HepG2 (cell line): ENCODE results near the gene CA9. TPM values are rescaled to one million over a fixed set of nuclear protein-coding genes. Genes with fewer than 3 reads are reported as not detected.

ENCODE experiments used
- ATAC-seq: fragments of 200-7000 bp; cut with Tn5 transposase; 3 replicates; pipeline ENCODE4 v1.9.1; 2020; ENCODE audit warnings: mild to moderate bottlenecking, moderate library complexity
- BruUV-seq: library from RNA; stranded (reverse); fragments of 400-500 nt; replicated peaks from 2 replicates; lab custom pipeline; 2021; lab: Mats Ljungman, UMichigan
- CTCF ChIA-PET: fragments of 300-600 bp; formaldehyde crosslinking; extraction: SDS; loops from one replicate; lab custom pipeline; 2021; ENCODE audit warnings: low total read pairs, inconsistent platforms, low intra/inter-chr PET ratio; lab: Yijun Ruan, JAX
- POLR2A ChIA-PET: fragments of 350-600 bp; sonication (Branson Sonifier 250); formaldehyde crosslinking; loops from one replicate; lab custom pipeline; 2020; ENCODE audit warnings: antibody characterized with exemption, inconsistent platforms; lab: Yijun Ruan, JAX
- DNase-seq: peaks from one replicate; pipeline ENCODE4 v3.0.0-alpha.2; 2015; ENCODE audit warnings: low spot score
- FAIRE-seq: peaks from 3 replicates; lab custom pipeline; 2011; peaks lifted over from hg19 to GRCh38; lab: Jason Lieb, UNC
- H2AFZ ChIP-seq: one replicate; pipeline ENCODE4 v1.6.1; 2011; ENCODE audit warnings: low read length, inconsistent platforms
- H3K27ac ChIP-seq: fragments of 300-600 bp; 3 replicates; pipeline ENCODE4 v1.8.0; 2011; ENCODE audit warnings: mixed run types, mild to moderate bottlenecking, mixed read lengths, low read length, inconsistent platforms; ENCODE audit not compliant: insufficient read depth; ENCODE audit errors: extremely low read length
- H3K27me3 ChIP-seq, 2 experiments: fragments of 200-600 bp in 1 of 2; 2 replicates in 1 of 2; 3 replicates in 1 of 2; pipeline versions ENCODE4 v1.6.0 to v1.8.0; 2011; ENCODE audit warnings: low read length in 2 of 2, mild to moderate bottlenecking in 2 of 2, moderate library complexity in 2 of 2, inconsistent platforms in 1 of 2; ENCODE audit not compliant: insufficient read depth in 2 of 2, control insufficient read depth in 1 of 2
- H3K36me3 ChIP-seq, 2 experiments: fragments of 200-600 bp in 1 of 2; replicated peaks in 1 of 2; 2 replicates in 1 of 2; 3 replicates in 1 of 2; pipeline versions ENCODE4 v1.5.1 to v1.8.0; 2011; ENCODE audit warnings: low read length in 2 of 2, inconsistent platforms in 1 of 2; ENCODE audit not compliant: insufficient read depth in 2 of 2, control insufficient read depth in 1 of 2
- H3K4me1 ChIP-seq: 2 replicates; pipeline ENCODE4 v1.5.1; 2012; ENCODE audit warnings: low read length, inconsistent platforms; ENCODE audit not compliant: insufficient read depth
- H3K4me2 ChIP-seq: 2 replicates; pipeline ENCODE4 v1.6.0; 2011; ENCODE audit warnings: low read depth, low read length, inconsistent platforms
- H3K4me3 ChIP-seq, 3 experiments: fragments of 200-600 bp in 1 of 3; sonication (generic), shearing (Covaris generic) in 1 of 3; replicated peaks in 1 of 3; 2 replicates each; pipeline ENCODE4 v1.5.1; 2011 to 2016; ENCODE audit warnings: low read length in 3 of 3, inconsistent platforms in 2 of 3, low read depth in 2 of 3, mild to moderate bottlenecking in 2 of 3, control low read depth in 1 of 3, mixed read lengths in 1 of 3; ENCODE audit not compliant: insufficient read depth in 1 of 3
- H3K79me2 ChIP-seq: one replicate; pipeline ENCODE4 v1.6.1; 2011; ENCODE audit warnings: low read length, inconsistent platforms; ENCODE audit not compliant: insufficient read depth
- H3K9ac ChIP-seq: 2 replicates; pipeline ENCODE4 v1.6.0; 2011; ENCODE audit warnings: mild to moderate bottlenecking, low read depth, low read length, inconsistent platforms; ENCODE audit not compliant: insufficient read depth
- H3K9me3 ChIP-seq: 2 replicates; pipeline ENCODE4 v1.5.1; 2012; ENCODE audit warnings: mild to moderate bottlenecking, low read length
- H4K20me1 ChIP-seq: 2 replicates; pipeline ENCODE4 v1.6.0; 2011; ENCODE audit warnings: inconsistent platforms, mild to moderate bottlenecking, low read length, moderate library complexity; ENCODE audit not compliant: insufficient read depth
- CBX5 ChIP-seq: sonication (generic); formaldehyde crosslinking; IDR thresholded peaks from 2 replicates; pipeline ENCODE4 v1.4.0; 2020; ENCODE audit warnings: missing genetic modification reagents, borderline replicate concordance
- DMAP1 ChIP-seq: IDR thresholded peaks from 2 replicates; pipeline ENCODE4 v1.6.1; 2016
- HMG20A ChIP-seq: IDR thresholded peaks from 2 replicates; pipeline ENCODE4 v1.6.1; 2016; ENCODE audit warnings: borderline replicate concordance
- HOXD1 ChIP-seq: sonication (generic); formaldehyde crosslinking; IDR thresholded peaks from 2 replicates; pipeline ENCODE4 v1.5.0; 2020; ENCODE audit warnings: missing genetic modification reagents
- KDM6A ChIP-seq: IDR thresholded peaks from 2 replicates; pipeline ENCODE4 v1.6.1; 2016; ENCODE audit warnings: low read depth
- NCOA2 ChIP-seq: sonication (generic); formaldehyde crosslinking; IDR thresholded peaks from 2 replicates; pipeline ENCODE4 v1.8.0; 2022; ENCODE audit warnings: inconsistent platforms
- POLR2G ChIP-seq: fragments of 200-400 bp; formaldehyde crosslinking; IDR thresholded peaks from 2 replicates; pipeline ENCODE4 v1.6.1; 2018; ENCODE audit warnings: mild to moderate bottlenecking, low read depth, low read length, moderate library complexity
- SUZ12 ChIP-seq: fragments of 150-350 bp; IDR thresholded peaks from 2 replicates; pipeline ENCODE4 v1.6.1; 2014; ENCODE audit warnings: low read depth, low read length
- ZFX ChIP-seq: sonication (generic); formaldehyde crosslinking; IDR thresholded peaks from 2 replicates; pipeline ENCODE4 v1.4.0; 2020; ENCODE audit warnings: mild to moderate bottlenecking, low read depth, missing genetic modification reagents, moderate library complexity
- ZNF232 ChIP-seq: sonication (generic); formaldehyde crosslinking; IDR thresholded peaks from 2 replicates; pipeline ENCODE4 v1.4.0; 2020; ENCODE audit warnings: missing genetic modification reagents, borderline replicate concordance
- ZNF441 ChIP-seq: sonication (generic); formaldehyde crosslinking; IDR thresholded peaks from 2 replicates; pipeline ENCODE4 v1.7.0; 2021; ENCODE audit warnings: missing genetic modification reagents, borderline replicate concordance
- ZNF749 ChIP-seq: sonication (generic); formaldehyde crosslinking; IDR thresholded peaks from 2 replicates; pipeline ENCODE4 v1.8.0; 2022; ENCODE audit warnings: mild to moderate bottlenecking, missing genetic modification reagents, moderate library complexity, borderline replicate concordance
- ZNF83 ChIP-seq: sonication (generic); formaldehyde crosslinking; IDR thresholded peaks from 2 replicates; pipeline ENCODE4 v1.4.0; 2020; ENCODE audit warnings: missing genetic modification reagents, mild to moderate bottlenecking, borderline replicate concordance
- in situ Hi-C: cut with HindIII; loops from 2 replicates; pipeline ENCODE4 v1.10.0; 2017; ENCODE audit warnings: low pct_unique_long_range_greater_than_20kb; ENCODE audit not compliant: extremely low pct_ligation_motif_present
- intact Hi-C: fragments of 100-400 bp; cut with micrococcal nuclease; formaldehyde crosslinking; loops from one replicate; pipeline ENCODE4 v1.10.0; 2022; ENCODE audit not compliant: unreplicated experiment
- polyA plus RNA-seq, 8 experiments: library from polyadenylated mRNA; depleted of rRNA in 3 of 8; stranded (reverse) in 7 of 8; unstranded in 1 of 8; fragments of >200 nt; fragmentation: Illumina TruSeq in 4 of 8; extraction: Trizol in 4 of 8; gene quantifications; 2 replicates each; pipeline versions ENCODE4 v1.2.1 to v1.2.3, GENCODE V29; 2011 to 2016; ENCODE audit warnings: low read depth in 4 of 8, missing spikeins in 1 of 8, mixed read lengths in 1 of 8; ENCODE audit not compliant: insufficient read depth in 1 of 8
- total RNA-seq, 5 experiments: library from RNA; depleted of rRNA; stranded (reverse); fragments of >200 nt; fragmentation: Illumina TruSeq; extraction: Trizol; gene quantifications; 2 replicates each; pipeline ENCODE4 v1.2.3, GENCODE V29; 2016; ENCODE audit warnings: low read depth in 1 of 5
- TF ChIP-seq, protein P1 (sequence below): IDR thresholded peaks from 2 replicates; pipeline ENCODE4 v1.6.1; 2016
- TF ChIP-seq, protein P2 (sequence below): sonication (generic); formaldehyde crosslinking; IDR thresholded peaks from 2 replicates; pipeline ENCODE4 v1.4.0; 2020; ENCODE audit warnings: missing genetic modification reagents, borderline replicate concordance
- TF ChIP-seq, protein P3 (sequence below): sonication (generic); formaldehyde crosslinking; IDR thresholded peaks from 2 replicates; pipeline ENCODE4 v1.4.0; 2020; ENCODE audit warnings: missing genetic modification reagents, borderline replicate concordance

The CA9 gene
- total and polyA plus RNA-seq, 2 of the 13 experiments (the other 11 are each of a cell fraction or from before 2014, with no cell fraction given) = 0.13 to 152 TPM

DNA sequence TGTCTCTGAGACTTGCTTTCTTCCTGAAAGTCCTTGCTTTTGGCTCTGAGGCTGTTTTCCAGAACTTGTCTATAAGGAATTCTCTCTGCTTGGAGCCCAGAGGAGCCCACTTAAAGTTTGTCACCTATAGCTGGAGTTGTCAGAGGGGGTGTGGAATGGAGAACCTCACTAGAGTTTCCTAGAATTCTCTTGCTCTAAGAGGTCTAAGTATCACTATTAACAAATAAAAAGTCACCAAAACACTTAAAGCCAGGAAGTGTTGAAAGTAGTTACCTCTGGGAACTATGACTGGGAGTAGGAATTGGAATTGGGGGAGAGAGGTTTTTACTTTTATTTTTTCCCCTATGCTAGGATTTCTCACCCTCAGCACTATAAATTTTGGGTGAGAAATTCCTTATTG, 38.0 kb upstream of the CA9 start:
- H3K79me2 ChIP-seq = no peaks in the 10 kb centered on the region
- ATAC-seq (no peak), FAIRE-seq (no peak), DNase-seq (no peak)
- no peak overlapping the region for H3K9ac ChIP-seq
- H3K36me3 ChIP-seq = no peaks in the 10 kb centered on the region
- H2AFZ ChIP-seq = no peak overlapping the region
- intact Hi-C loops (no loop called here), in situ Hi-C loops (no loop called here)
- ChIA-PET CTCF (no interaction called here), POLR2A (no interaction called here)
- no peaks in the 10 kb centered on the region; a peak in 1 of 5 replicates for H3K27me3 ChIP-seq
- no peak overlapping the region for H3K4me2 ChIP-seq
- H3K27ac ChIP-seq = no peak overlapping the region
- H4K20me1 ChIP-seq = no peaks in the 10 kb centered on the region
- peaks cover 7% of the 10 kb centered on the region; the same call in 1 of the 2 replicates for H3K4me1 ChIP-seq
- H3K4me3 ChIP-seq = no peak overlapping the region
- no TSS peak for BruUV-seq
- H3K9me3 ChIP-seq = no peaks in the 10 kb centered on the region
- TF ChIP-seq, protein P1, sequence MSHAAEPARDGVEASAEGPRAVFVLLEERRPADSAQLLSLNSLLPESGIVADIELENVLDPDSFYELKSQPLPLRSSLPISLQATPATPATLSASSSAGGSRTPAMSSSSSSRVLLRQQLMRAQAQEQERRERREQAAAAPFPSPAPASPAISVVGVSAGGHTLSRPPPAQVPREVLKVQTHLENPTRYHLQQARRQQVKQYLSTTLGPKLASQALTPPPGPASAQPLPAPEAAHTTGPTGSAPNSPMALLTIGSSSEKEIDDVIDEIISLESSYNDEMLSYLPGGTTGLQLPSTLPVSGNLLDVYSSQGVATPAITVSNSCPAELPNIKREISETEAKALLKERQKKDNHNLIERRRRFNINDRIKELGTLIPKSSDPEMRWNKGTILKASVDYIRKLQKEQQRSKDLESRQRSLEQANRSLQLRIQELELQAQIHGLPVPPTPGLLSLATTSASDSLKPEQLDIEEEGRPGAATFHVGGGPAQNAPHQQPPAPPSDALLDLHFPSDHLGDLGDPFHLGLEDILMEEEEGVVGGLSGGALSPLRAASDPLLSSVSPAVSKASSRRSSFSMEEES (CRISPR knock-in tag) = no peak
- TF ChIP-seq NCOA2 (CRISPR knock-in tag) (no peak), DMAP1 (CRISPR knock-in tag) (no peak), HMG20A (CRISPR knock-in tag) (no peak), SUZ12 (no peak), ZNF441 (CRISPR knock-in tag) (no peak), HOXD1 (CRISPR knock-in tag) (no peak), ZNF232 (no peak), ZNF83 (no peak), ZFX (CRISPR knock-in tag) (no peak), KDM6A (CRISPR knock-in tag) (no peak), POLR2G (no peak), CBX5 (CRISPR knock-in tag) (no peak), ZNF749 (CRISPR knock-in tag) (no peak)
- TF ChIP-seq, protein P2, sequence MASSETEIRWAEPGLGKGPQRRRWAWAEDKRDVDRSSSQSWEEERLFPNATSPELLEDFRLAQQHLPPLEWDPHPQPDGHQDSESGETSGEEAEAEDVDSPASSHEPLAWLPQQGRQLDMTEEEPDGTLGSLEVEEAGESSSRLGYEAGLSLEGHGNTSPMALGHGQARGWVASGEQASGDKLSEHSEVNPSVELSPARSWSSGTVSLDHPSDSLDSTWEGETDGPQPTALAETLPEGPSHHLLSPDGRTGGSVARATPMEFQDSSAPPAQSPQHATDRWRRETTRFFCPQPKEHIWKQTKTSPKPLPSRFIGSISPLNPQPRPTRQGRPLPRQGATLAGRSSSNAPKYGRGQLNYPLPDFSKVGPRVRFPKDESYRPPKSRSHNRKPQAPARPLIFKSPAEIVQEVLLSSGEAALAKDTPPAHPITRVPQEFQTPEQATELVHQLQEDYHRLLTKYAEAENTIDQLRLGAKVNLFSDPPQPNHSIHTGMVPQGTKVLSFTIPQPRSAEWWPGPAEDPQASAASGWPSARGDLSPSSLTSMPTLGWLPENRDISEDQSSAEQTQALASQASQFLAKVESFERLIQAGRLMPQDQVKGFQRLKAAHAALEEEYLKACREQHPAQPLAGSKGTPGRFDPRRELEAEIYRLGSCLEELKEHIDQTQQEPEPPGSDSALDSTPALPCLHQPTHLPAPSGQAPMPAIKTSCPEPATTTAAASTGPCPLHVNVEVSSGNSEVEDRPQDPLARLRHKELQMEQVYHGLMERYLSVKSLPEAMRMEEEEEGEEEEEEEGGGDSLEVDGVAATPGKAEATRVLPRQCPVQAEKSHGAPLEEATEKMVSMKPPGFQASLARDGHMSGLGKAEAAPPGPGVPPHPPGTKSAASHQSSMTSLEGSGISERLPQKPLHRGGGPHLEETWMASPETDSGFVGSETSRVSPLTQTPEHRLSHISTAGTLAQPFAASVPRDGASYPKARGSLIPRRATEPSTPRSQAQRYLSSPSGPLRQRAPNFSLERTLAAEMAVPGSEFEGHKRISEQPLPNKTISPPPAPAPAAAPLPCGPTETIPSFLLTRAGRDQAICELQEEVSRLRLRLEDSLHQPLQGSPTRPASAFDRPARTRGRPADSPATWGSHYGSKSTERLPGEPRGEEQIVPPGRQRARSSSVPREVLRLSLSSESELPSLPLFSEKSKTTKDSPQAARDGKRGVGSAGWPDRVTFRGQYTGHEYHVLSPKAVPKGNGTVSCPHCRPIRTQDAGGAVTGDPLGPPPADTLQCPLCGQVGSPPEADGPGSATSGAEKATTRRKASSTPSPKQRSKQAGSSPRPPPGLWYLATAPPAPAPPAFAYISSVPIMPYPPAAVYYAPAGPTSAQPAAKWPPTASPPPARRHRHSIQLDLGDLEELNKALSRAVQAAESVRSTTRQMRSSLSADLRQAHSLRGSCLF = no peak
- TF ChIP-seq, protein P3, sequence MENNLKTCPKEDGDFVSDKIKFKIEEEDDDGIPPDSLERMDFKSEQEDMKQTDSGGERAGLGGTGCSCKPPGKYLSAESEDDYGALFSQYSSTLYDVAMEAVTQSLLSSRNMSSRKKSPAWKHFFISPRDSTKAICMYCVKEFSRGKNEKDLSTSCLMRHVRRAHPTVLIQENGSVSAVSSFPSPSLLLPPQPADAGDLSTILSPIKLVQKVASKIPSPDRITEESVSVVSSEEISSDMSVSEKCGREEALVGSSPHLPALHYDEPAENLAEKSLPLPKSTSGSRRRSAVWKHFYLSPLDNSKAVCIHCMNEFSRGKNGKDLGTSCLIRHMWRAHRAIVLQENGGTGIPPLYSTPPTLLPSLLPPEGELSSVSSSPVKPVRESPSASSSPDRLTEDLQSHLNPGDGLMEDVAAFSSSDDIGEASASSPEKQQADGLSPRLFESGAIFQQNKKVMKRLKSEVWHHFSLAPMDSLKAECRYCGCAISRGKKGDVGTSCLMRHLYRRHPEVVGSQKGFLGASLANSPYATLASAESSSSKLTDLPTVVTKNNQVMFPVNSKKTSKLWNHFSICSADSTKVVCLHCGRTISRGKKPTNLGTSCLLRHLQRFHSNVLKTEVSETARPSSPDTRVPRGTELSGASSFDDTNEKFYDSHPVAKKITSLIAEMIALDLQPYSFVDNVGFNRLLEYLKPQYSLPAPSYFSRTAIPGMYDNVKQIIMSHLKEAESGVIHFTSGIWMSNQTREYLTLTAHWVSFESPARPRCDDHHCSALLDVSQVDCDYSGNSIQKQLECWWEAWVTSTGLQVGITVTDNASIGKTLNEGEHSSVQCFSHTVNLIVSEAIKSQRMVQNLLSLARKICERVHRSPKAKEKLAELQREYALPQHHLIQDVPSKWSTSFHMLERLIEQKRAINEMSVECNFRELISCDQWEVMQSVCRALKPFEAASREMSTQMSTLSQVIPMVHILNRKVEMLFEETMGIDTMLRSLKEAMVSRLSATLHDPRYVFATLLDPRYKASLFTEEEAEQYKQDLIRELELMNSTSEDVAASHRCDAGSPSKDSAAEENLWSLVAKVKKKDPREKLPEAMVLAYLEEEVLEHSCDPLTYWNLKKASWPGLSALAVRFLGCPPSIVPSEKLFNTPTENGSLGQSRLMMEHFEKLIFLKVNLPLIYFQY (CRISPR knock-in tag) = no peak
